GM10266 (cell line): ENCODE measurements around the gene ARL5A.

Source experiments
- DNase-seq: peaks from one replicate; pipeline ENCODE4 v3.0.0; 2012; ENCODE audit errors: extremely low spot score
- CTCF ChIP-seq: IDR thresholded peaks from 2 replicates; pipeline ENCODE4 v1.5.1; 2012; ENCODE audit warnings: mild to moderate bottlenecking, low read depth; ENCODE audit not compliant: control insufficient read depth, insufficient read depth; ENCODE audit errors: missing control alignments

Gene ARL5A

GRCh38 chr2:151840216-151841046, 12.2 kb upstream of the ARL5A start:
- TF ChIP-seq CTCF: no peak
- DNase-seq: peak; percentile 50

- no peak for DNase-seq
- TF ChIP-seq CTCF: no peak
These were observed 9.7 kb upstream of the ARL5A start for GRCh38 chr2:151837926-151838325.

GRCh38 chr2:151833984-151834383, 5.8 kb upstream of the ARL5A start:
- no peak for TF ChIP-seq CTCF
- DNase-seq: no peak

GRCh38 chr2:151830961-151831360, 2.7 kb upstream of the ARL5A start:
- DNase-seq: no peak
- TF ChIP-seq CTCF: no peak

- no peak for TF ChIP-seq CTCF
These were observed 686 bp upstream of the ARL5A start for GRCh38 chr2:151828890-151829324.

GRCh38 chr2:151827564-151828142, 568 bp downstream of the ARL5A start:
- no peak for TF ChIP-seq CTCF
- peak; percentile 36 for DNase-seq

More at GRCh38 chr2:151828890-151829324, 686 bp upstream of the ARL5A start:
- no peak for DNase-seq

- DNase-seq: no peak
- no peak for TF ChIP-seq CTCF
These were observed 1.5 kb downstream of the ARL5A start for GRCh38 chr2:151826737-151827157.
